Activated CD4-positive, alpha-beta T cell treated with anti-CD3 and anti-CD28 coated beads for 48 hours (primary cell): ENCODE results near the gene CDC42EP5.
A peak's percentile ranks its signal among the peaks of the same experiment; 100 is the strongest.

ENCODE experiments used
- DNase-seq: peaks from one replicate; pipeline ENCODE4 v3.0.0-alpha.2; 2020

The CDC42EP5 gene

DNA sequence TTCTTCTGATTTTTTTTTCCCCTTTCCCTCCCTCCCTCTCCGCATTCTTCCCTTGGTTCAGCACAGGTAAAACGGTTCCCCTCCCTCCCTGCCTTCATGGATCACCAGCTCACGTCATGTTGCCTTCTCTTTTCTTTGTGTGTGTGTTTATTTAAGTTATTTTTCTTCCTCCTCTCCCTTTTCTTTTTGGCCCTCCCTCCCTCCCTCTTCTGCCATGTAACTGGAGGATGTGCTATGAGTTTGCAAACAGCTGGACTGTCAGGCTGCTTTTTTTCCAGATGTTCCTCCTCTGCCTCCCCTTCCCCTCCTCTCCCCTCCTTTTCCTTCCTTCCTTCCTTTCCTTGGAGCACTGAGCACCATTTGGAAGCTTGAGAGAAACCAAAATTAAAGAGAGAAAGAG is 11.5 kb downstream of the CDC42EP5 start:
- DNase-seq, result no peak

DNA sequence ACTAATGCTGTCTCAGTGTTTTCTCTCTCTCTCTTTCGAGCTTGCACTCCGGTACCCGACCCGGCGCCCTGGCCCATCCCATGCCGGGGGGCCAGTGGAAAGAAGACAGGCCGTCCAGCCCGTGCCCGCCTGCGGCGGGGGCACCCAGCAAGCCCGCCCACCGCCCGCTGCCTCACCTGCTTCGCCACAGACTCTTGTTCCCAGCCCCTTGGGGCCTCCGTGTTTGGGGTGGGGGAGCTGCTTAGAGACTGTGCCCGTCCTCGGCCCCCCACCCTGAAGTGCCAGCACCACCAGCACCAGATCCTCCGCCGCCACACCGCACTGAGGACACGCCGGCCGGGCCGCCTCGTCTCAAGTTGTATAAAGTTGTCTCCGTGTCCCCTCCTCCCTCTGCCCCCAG is 11.9 kb downstream of the CDC42EP5 start:
- no peak for DNase-seq

DNA sequence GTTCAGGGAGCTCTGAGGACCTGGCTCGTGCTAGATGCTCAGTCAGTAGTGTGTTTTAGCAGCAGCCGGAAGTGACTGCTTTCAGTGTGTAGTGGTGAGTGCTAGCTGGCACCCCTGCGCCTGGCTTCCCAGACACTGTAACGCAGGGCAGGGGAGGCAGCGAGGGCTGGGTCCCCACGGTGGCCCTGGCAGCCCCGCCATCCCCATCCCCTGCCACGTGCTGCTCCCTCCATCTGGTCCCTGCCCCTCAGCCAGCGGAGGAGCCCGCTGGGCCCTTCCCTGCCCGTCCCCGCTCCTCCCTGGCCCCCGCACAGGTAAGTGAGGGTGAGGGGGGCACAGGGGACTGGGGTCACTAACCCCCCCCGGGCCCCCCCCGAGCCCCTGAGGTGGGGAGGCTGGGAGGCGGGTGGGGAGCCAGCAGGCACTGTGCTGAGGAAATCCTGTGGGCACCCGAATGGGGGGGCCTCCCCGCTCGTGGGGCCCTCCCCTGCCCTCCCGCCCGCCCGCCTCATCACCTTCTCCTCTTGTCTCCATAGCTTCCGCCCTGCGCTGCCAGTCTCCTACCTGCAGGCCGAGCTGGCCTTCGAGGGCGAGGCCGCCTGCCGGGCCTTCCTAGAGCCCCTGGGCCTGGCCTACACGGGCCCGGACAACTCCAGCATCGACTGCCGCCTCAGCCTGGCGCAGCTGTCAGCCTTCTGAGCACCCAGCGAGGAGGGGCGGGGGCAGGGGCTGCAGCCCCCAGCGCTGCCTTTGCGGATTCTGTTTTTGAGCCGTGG is 12.7 kb downstream of the CDC42EP5 start:
- DNase-seq, result no peak

DNA sequence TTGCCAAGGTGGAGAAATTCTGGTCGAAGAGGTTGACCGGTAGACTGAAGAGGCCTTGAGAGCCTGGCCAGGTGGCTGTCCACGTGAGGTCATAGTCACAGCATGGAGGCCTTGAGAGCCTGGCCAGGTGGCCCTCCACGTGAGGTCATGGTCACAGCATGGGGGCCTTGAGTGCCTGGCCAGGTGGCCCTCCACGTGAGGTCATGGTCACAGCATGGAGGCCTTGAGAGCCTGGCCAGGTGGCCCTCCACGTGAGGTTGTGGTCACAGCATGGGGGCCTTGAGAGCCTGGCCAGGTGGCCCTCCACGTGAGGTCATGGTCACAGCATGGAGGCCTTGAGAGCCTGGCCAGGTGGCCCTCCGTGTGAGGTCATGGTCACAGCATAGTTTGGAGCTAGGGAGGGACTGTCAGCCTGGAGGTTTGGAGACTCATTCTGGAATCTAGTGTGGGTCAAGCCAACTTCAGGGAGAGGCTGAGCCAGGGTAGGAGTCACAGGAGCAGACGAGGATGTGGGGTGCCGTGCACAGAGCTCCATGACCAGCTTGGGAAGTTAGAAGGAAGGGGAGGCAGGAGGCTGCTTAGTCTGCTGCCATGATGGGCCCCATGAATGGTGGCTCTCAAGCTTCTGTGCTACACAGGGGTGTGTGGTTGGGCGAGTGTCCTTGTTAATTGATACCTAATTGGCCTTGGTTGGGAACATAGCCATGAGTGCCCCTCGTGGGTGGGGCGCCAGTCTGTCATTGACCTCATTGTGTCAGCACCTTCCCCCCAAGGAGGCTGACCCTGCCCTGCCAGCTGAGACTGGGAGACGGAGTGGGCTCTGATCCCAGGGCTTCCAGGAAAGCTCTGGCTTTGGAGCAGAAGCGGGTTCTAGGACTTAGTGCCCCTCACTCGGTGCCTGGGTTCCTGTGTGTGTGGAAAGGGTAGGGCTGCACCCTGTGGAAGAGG is 13.5 kb downstream of the CDC42EP5 start:
- no peak for DNase-seq

DNA sequence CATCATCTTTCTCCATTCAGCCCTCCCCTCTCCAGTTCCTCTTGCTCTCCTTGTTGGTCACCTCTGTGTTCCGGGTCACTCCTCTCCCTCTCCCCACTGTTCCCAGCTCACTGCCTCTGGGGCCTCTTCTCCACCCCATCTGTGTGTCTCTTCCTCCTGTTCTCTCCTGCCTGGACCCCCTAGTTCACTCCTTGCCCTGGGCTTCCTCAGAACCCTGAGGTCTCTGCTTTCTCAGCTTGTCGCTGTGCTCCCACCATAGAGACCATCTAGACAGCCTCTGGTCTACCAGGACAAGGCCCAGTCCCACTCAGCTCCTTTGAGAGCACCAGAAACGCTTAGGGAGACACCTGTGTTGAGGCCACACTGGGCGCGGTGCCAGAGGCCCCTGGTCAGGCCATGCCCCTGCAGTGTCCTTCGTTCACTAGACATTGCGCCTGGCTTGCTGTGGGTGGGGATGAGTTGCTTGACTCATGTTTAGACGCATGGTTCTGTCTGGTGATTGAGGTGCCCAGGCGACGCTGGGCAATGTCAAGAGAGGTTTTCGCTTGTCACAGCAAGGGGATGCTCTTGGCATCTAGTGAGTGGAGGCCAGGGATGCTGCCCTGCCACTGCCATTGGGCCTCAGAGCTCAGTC is 14.3 kb downstream of the CDC42EP5 start:
- DNase-seq, result no peak

DNA sequence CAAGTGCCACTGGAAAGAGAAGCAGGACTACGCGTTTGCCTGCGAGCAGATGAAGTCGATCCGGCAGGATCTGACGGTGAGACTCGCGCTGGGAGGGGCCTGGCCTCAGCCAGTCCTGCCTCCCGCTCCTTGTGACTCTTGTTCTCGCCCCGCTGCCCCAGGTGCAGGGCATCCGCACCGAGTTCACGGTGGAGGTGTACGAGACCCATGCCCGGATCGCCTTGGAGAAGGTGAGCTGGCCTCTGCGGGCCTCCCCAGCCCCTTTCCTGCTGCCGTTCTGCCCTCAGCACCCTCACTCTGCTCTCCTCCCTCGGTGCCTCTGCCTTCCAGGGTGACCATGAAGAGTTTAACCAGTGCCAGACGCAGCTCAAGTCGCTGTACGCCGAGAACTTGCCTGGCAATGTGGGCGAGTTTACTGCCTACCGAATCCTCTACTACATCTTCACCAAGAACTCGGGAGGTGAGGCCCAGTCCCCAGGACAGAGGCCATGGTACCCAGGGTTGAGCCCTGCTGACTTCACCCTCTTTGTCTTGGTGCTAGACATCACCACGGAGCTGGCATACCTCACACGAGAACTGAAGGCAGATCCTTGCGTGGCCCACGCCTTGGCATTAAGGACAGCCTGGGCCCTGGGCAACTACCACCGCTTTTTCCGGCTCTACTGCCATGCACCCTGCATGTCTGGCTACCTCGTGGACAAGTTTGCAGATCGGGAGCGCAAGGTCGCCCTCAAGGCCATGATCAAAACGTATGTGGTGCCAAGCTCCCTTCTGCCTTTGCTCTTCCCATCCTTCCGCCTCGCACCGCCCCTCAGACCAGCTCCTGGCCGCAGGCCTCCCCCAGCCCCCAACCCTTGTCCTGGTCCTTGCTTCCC is 15.1 kb downstream of the CDC42EP5 start:
- no peak for DNase-seq

DNA sequence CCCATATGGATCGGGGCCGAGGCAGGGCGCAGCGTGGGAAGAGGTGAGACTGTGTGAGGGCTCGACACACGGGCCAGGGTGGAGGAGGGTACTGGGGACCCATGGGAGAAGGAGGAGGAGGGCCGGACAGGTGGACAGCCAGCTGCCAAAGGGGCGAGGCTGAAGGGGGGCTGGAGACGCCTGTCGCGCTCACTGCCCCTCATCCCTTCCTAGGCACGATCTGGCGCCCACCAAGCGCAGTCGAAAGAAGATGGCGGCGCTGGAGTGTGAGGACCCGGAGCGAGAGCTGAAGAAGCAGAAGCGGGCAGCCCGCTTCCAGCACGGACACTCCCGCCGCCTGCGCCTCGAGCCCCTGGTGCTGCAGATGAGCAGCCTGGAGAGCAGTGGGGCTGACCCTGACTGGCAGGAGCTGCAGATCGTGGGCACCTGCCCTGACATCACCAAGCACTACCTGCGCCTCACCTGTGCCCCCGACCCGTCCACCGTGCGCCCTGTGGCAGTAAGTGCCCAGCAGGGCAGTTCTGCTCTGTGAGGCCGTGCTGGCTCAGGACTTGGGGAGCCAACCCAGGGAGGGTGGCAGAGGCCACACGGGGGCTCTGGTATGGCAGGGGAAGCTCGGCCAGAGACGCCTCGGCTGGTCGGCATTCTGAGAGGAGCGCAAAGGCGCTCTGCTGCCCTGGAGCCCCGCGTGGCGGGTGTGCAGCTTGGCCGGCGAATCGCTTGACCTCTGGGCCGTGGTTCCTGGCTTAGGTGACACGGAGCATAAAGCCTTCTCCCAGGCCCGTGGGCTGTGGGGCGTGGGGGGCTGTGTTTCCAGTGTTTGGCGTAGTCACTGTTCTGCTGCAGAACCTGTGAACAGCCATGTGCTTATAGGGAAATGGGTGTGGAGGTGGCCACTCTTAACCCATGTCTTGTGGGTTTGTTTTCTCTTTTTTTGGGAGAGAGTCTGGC is 16.4 kb downstream of the CDC42EP5 start:
- DNase-seq, result no peak

DNA sequence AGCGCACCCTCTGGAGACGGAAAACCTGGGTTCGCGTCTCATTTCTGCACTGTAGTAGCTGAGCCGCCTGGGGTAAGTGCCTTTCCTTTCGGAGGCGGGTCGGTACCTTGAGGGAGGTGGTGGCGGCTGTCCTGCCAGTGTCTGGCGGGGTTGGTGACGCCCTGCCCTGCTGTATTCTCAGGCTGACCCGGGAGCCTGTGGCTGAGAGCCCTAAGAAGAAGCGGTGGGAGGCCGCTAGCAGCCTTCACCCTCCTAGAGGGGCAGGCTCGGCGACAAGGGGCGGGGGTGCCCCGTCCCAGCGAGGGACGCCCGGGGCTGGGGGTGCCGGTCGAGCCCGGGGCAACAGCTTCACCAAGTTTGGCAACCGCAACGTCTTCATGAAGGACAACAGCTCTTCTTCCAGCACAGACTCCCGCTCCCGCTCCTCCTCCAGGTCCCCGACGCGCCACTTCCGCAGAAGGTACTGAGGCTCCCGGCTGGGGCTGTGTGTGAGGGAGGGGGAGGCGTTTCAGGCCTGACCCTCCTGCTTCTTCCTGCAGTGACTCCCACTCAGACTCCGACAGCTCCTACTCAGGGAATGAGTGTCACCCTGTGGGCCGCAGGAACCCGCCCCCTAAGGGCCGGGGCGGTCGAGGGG is 17.2 kb downstream of the CDC42EP5 start:
- no peak for DNase-seq

DNA sequence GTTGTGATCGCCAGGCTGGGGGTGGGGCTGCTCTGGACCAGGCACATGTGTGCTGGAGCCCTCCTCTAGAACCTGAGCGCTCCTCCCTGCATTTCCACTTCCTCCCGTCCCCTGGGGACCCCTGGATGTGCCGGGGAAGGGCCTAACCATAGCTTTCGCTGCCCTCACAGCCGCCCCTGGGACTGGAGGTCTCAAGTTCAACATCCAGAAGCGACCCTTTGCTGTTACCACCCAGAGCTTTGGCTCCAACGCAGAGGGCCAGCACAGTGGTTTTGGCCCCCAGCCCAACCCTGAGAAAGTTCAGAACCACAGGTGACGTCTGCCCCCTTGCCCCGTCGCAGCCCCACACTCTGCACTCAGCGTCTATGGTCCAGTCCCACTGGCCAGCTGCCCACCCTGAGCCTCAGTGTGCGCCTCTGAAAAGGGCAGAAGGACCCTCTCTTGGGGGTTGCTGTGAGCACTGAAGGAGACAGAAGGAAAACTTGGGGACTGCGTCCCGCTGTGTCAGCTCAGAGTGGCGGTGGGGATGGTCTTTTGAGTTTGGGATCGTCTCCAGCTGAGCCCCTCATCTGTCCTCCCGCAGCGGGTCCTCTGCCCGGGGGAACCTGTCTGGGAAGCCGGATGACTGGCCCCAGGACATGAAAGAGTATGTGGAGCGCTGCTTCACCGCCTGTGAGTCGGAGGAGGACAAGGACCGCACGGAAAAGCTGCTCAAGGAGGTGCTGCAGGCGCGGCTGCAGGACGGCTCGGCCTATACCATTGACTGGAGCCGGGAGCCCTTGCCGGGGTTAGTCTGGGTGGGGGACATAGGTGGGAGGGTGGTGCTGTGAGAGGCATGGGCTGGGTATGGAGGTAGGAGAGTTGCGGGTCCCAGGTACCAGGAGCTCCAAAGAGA is 18.1 kb downstream of the CDC42EP5 start:
- no peak for DNase-seq

DNA sequence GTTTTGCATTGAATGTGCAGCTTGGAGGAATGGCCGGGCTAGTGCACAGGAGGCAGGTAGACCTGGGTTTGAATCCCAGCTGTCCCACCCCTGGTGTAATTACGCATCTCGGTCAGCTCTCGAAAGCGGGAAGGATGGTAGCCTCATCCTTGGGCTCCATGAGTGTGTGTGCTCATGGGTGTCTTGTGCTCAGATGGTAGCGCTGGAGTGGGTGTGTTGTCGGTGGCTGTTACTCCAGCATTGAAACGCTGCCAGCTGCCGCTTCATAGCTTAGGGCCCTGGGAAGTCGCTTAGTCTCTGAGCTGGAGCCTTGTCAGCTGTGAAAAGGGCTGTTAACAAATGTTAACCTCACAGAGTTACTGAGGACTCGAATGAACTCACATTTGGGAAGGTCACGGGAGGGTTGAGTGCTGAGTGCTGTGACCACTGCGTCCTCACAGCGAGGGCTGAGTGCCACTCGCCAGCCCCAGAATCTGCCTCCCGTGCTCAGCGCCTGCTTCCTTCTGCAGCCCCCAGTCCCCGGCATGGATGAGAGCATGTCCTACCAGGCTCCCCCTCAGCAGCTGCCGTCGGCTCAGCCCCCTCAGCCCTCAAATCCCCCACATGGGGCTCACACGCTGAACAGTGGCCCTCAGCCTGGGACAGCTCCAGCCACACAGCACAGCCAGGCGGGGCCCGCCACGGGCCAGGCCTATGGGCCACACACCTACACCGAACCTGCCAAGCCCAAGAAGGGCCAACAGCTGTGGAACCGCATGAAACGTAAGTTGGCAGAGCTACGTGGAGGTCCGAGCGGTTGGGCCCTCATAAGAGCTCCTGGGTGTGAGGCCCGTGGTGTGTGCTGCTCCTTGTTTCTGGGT is 18.9 kb downstream of the CDC42EP5 start:
- no peak for DNase-seq

DNA sequence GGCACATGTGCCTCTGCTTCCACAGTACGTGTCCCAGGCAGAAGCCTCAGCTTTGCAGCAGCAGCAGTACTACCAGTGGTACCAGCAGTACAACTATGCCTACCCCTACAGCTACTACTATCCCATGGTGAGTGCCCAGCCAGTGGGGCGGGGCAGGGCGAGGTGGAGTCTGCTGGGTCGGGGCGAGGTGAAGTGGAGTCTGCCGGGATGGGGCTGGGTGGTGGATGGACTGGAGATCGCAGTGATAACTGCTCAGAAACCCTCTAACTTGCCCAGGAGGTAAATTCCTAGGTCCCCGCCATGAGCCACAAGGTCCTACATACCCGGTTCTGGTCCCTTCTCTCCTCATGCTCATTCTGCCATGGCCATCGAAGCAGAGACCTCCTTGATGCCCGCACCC is 20.5 kb downstream of the CDC42EP5 start:
- no peak for DNase-seq

DNA sequence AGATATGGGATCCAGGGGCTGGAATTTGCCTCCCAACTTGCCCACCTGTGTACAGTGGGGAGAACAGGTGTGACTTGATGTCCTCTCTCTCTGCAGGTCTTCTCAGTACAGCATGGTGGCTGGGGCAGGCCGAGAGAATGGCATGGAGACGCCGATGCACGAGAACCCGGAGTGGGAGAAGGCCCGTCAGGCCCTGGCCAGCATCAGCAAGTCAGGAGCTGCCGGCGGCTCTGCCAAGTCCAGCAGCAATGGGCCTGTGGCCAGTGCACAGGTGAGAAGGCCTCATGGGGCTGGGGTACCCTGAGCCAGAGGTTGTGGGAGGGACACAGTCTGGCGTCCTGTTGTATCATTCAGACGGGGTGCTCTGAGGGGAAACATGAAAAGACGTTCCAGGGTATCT is 21.1 kb downstream of the CDC42EP5 start:
- no peak for DNase-seq

DNA sequence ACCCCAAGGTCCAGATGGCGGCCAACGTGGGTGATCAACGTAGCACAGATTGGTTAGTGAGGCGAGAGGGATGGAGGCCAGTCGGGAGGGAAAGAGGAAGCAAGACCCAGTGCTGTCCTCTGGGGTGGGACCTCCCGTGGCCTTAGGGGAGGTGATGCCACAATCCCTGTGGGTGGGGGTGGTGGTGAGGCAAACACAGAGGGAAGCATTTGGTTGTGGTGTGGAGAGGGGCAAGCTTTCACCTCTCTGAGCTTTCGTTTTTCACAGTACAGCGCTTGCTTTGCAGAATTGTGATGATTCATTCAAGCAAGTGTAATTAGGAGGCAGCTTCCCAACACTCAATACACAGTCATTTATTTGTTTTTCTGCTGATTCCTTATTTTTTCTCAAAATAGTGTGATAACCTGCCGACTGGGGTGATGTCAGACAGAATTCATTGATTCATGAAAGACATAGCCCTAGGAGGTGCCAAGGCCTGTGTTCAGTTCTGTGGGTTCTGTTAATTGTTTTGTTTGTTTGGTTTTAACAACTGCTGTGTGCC is 21.7 kb downstream of the CDC42EP5 start:
- no peak for DNase-seq

DNA sequence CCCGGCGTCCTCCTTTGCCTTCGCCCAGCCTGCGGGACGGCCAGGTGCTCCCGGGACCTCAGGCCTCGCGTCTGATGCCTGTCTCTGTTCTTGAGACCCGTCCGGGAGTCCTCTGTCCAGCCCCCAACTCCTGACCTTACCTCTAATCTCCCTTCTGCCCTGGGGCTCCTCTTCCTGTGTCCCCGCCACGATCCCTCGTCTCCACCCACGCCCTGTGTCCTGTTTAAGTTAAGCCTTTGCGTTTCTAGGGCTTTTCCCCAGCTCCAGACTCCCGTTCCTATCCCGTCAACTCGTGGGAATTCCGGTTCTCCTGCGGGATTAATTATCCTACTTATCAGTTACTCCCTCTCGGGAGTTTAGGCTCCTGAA is 23.4 kb downstream of the CDC42EP5 start:
- DNase-seq, result no peak

DNA sequence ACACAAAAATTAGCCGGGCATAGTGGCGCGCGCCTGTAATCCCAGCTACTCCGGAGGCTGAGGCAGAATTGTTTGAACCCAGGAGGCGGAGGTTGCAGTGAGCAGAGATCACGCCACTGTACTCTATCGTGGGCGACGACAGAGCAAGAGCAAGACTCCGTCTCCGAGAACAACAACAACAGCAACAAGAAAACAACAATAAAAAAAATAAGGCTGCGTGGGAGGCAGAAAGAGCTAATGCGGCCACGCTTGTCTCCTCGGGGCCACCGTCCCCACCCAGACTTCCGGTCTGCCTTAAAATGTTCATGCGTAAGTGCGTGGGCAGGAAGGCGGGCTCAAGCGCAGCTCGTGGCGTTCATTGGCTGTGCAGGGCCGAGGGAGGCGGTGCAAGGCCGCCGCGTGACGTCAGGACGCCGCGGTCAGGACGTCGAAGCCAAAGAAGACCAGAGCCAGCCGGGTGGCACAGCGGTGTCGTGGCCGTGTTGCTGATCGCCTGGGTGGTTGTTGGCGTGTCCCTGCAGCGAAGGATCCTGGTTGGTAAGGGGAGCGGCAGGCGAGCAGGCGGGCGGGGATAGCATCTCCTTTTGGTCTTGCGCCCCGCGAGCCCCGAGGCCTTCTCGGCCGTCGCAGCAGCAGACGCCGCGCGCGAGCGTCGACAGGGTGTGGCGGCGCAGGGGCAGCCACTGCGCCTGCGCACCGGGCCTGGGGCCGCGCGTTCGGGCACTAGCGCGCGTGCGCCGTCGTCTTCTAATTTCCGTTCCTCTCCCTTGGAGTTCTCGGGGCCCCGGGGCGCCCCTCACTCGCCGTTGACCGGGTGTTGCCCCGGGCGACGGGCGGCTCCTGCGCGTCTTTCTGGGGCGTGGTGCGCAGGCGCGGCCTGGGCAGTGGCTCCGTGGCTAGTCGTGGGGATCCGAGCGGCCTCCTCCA is 24.1 kb downstream of the CDC42EP5 start, which contains the start of gene LENG8:
Gene LENG8, plus strand, starts transcription at position 426 of the 927 bp plus-strand sequence. CDS start 2,146 bp downstream, outside the sequence.
- DNase-seq, result peak; percentile 98

DNA sequence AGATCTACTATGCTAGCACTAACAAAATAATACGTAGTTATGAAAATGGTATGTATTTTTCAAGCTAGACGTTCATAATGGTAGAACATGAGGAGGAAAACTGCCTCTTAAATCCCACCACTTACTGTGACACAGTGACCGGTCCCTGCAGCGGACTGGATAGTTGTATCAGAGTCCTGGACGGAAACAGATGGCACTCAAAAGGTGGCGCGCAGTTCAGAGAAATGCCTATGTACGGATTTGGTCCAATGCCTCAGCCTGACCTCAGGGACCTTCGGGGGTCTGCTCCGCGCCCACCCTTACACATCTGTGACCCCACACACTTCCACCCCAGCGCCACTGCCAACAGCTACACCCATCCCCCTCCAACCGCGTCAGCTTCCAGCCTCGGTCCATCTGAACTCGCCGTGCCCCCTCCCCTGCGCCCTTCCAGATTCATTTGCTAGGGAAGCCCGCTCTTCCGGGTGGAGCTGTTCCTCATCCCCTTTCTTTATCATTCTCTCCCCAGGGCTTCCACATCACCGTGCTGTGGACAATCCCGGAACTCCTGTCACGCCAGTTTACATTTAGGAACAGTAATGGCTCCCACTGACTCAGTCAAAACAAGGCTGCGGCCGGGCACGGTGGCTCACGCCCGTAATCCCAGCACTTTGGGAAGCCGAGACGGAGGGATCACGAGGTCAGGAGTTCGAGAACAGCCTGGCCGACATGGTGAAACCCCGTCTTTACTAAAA is 24.9 kb downstream of the CDC42EP5 start:
- DNase-seq, result peak; percentile 59
